HUES64 (cell line): Measurements from ENCODE around the gene TMEM117.

Experiments
- H3K27ac ChIP-seq: 2 replicates; pipeline ENCODE4 v1.7.0; 2013; ENCODE audit warnings: low read depth, low read length, inconsistent platforms
- H3K27me3 ChIP-seq: 2 replicates; pipeline ENCODE4 v1.6.1; 2013; ENCODE audit warnings: mild to moderate bottlenecking, low read length; ENCODE audit not compliant: insufficient read depth
- H3K36me3 ChIP-seq: 2 replicates; pipeline ENCODE4 v1.6.1; 2013; ENCODE audit warnings: mild to moderate bottlenecking, low read length; ENCODE audit not compliant: insufficient read depth
- H3K4me1 ChIP-seq: 2 replicates; pipeline ENCODE4 v1.6.1; 2013; ENCODE audit warnings: mild to moderate bottlenecking, low read length, moderate library complexity; ENCODE audit not compliant: insufficient read depth
- H3K4me3 ChIP-seq: 2 replicates; pipeline ENCODE4 v1.5.1; 2013; ENCODE audit warnings: mild to moderate bottlenecking, low read length, moderate library complexity
- H3K9ac ChIP-seq: 2 replicates; pipeline ENCODE4 v1.6.1; 2013; ENCODE audit warnings: mild to moderate bottlenecking, low read depth, low read length
- H3K9me3 ChIP-seq: 2 replicates; pipeline ENCODE4 v1.6.1; 2013; ENCODE audit warnings: low read depth, low read length; ENCODE audit not compliant: insufficient read depth
- WGBS: fragments of 150-250, 120-280 bp; methylation state at CpG from one replicate; pipeline ENCODE4 v1.1.7; 2013; ENCODE audit warnings: missing lambda C conversion rate; 5-methylcytosine and 5-hydroxymethylcytosine counted together

The TMEM117 gene

GRCh38 chr12:43982544-43982943, 146.7 kb downstream of the TMEM117 start:
- Histone ChIP-seq H3K4me1 (no peaks in the 10 kb centered on the region), H3K4me3 (no peak overlapping the region), H3K9me3 (peaks cover 26% of the 10 kb centered on the region), H3K9ac (no peak overlapping the region), H3K36me3 (no peaks in the 10 kb centered on the region), H3K27ac (no peak overlapping the region), H3K27me3 (no peaks in the 10 kb centered on the region)
- WGBS: 97% methylated on average over 2 of the region's 2 CpGs

- Histone ChIP-seq H3K4me1 (no peaks in the 10 kb centered on the region), H3K27me3 (no peaks in the 10 kb centered on the region), H3K36me3 (no peaks in the 10 kb centered on the region), H3K9me3 (no peaks in the 10 kb centered on the region), H3K27ac (no peak overlapping the region), H3K4me3 (no peak overlapping the region), H3K9ac (no peak overlapping the region)
- WGBS: 94% methylated on average over 2 of the region's 5 CpGs
Measured at GRCh38 chr12:43988838-43989560, 153.1 kb downstream of the TMEM117 start.

GRCh38 chr12:43992856-43993255, 157.0 kb downstream of the TMEM117 start:
- H3K36me3 ChIP-seq: no peaks in the 10 kb centered on the region
- no peaks in the 10 kb centered on the region for H3K4me1 ChIP-seq
- no peak overlapping the region for H3K9ac ChIP-seq
- no peak overlapping the region for H3K27ac ChIP-seq
- no peak overlapping the region for H3K4me3 ChIP-seq
- H3K9me3 ChIP-seq: no peaks in the 10 kb centered on the region
- no peaks in the 10 kb centered on the region for H3K27me3 ChIP-seq

GRCh38 chr12:44000309-44000952, 164.6 kb downstream of the TMEM117 start:
- no peak overlapping the region for H3K9ac ChIP-seq
- H3K9me3 ChIP-seq: no peaks in the 10 kb centered on the region
- no peak overlapping the region for H3K27ac ChIP-seq
- H3K4me3 ChIP-seq: no peak overlapping the region
- no peaks in the 10 kb centered on the region for H3K36me3 ChIP-seq
- no peaks in the 10 kb centered on the region for H3K4me1 ChIP-seq
- no peaks in the 10 kb centered on the region for H3K27me3 ChIP-seq
- 88% methylated on average over 5 of the region's 5 CpGs for WGBS

- Histone ChIP-seq H3K4me3 (no peak overlapping the region), H3K36me3 (no peaks in the 10 kb centered on the region), H3K9ac (no peak overlapping the region), H3K4me1 (no peaks in the 10 kb centered on the region), H3K9me3 (no peaks in the 10 kb centered on the region), H3K27me3 (no peaks in the 10 kb centered on the region), H3K27ac (no peak overlapping the region)
- 94% methylated on average over 2 of the region's 2 CpGs for WGBS
Measured at GRCh38 chr12:44002607-44003006, 166.7 kb downstream of the TMEM117 start.

- Histone ChIP-seq H3K4me1 (no peaks in the 10 kb centered on the region), H3K9ac (no peak overlapping the region), H3K27me3 (no peaks in the 10 kb centered on the region), H3K9me3 (peaks cover 3% of the 10 kb centered on the region; the same call in 1 of the 2 replicates), H3K4me3 (no peak overlapping the region), H3K27ac (no peak overlapping the region), H3K36me3 (no peaks in the 10 kb centered on the region)
Measured at GRCh38 chr12:44003721-44004120, 167.8 kb downstream of the TMEM117 start.

GRCh38 chr12:44015333-44015941, 179.6 kb downstream of the TMEM117 start:
- Histone ChIP-seq H3K4me1 (peaks cover 13% of the 10 kb centered on the region; the same call in 1 of the 2 replicates), H3K27me3 (no peaks in the 10 kb centered on the region), H3K9me3 (no peaks in the 10 kb centered on the region), H3K4me3 (no peak overlapping the region), H3K27ac (no peak overlapping the region), H3K36me3 (no peaks in the 10 kb centered on the region), H3K9ac (no peak overlapping the region)
- WGBS: 31% methylated on average over 2 of the region's 3 CpGs

- H3K4me3 ChIP-seq: no peak overlapping the region
- H3K9ac ChIP-seq: no peak overlapping the region
- H3K4me1 ChIP-seq: peaks cover 13% of the 10 kb centered on the region; the same call in 1 of the 2 replicates
- H3K36me3 ChIP-seq: no peaks in the 10 kb centered on the region
- H3K27me3 ChIP-seq: no peaks in the 10 kb centered on the region
- no peaks in the 10 kb centered on the region for H3K9me3 ChIP-seq
- H3K27ac ChIP-seq: no peak overlapping the region
Measured at GRCh38 chr12:44017216-44017615, 181.3 kb downstream of the TMEM117 start.

GRCh38 chr12:44019118-44019517, 183.2 kb downstream of the TMEM117 start:
- Histone ChIP-seq H3K4me1 (peaks cover 13% of the 10 kb centered on the region; the same call in 1 of the 2 replicates), H3K4me3 (no peak overlapping the region), H3K9me3 (no peaks in the 10 kb centered on the region), H3K9ac (no peak overlapping the region), H3K36me3 (no peaks in the 10 kb centered on the region), H3K27me3 (no peaks in the 10 kb centered on the region), H3K27ac (no peak overlapping the region)
- WGBS: 36% methylated on average over 2 of the region's 2 CpGs

GRCh38 chr12:44020555-44020954, 184.7 kb downstream of the TMEM117 start:
- Histone ChIP-seq H3K27ac (no peak overlapping the region), H3K4me3 (no peak overlapping the region), H3K9me3 (no peaks in the 10 kb centered on the region), H3K27me3 (no peaks in the 10 kb centered on the region), H3K9ac (no peak overlapping the region), H3K36me3 (no peaks in the 10 kb centered on the region), H3K4me1 (peaks cover 13% of the 10 kb centered on the region; the same call in 1 of the 2 replicates)
- WGBS: 80% methylated on average over 1 of the region's 1 CpG

- WGBS: 100% methylated on average over 1 of the region's 1 CpG
- H3K9me3 ChIP-seq: no peaks in the 10 kb centered on the region
- peaks cover 13% of the 10 kb centered on the region; the same call in 1 of the 2 replicates for H3K4me1 ChIP-seq
Measured at GRCh38 chr12:44021471-44021971, 185.6 kb downstream of the TMEM117 start.

More at GRCh38 chr12:44021471-44021971, 185.6 kb downstream of the TMEM117 start:
- no peak overlapping the region for H3K9ac ChIP-seq
- H3K27me3 ChIP-seq: no peaks in the 10 kb centered on the region
- H3K4me3 ChIP-seq: no peak overlapping the region
- no peak overlapping the region for H3K27ac ChIP-seq
- no peaks in the 10 kb centered on the region for H3K36me3 ChIP-seq
